GM20000 (cell line): ENCODE data around the gene LHFPL3.

Experiments used
- DNase-seq: peaks from one replicate; pipeline ENCODE4 v3.0.0; 2012; ENCODE audit warnings: low spot score
- CTCF ChIP-seq: IDR thresholded peaks from 2 replicates; pipeline ENCODE4 v1.5.1; 2012; ENCODE audit warnings: mild to moderate bottlenecking, control low read depth; ENCODE audit errors: extremely low read depth, missing control alignments

LHFPL3 gene

GRCh38 chr7:104434129-104434528 lies 105.7 kb downstream of the LHFPL3 start:
- DNase-seq, result no peak
- TF ChIP-seq CTCF, result no peak

GRCh38 chr7:104442481-104442880 lies 114.1 kb downstream of the LHFPL3 start:
- DNase-seq, result no peak
- no peak for TF ChIP-seq CTCF

- DNase-seq, result no peak
- TF ChIP-seq CTCF, result no peak
Observed at GRCh38 chr7:104444017-104444416, 115.6 kb downstream of the LHFPL3 start.

GRCh38 chr7:104445393-104445792 lies 117.0 kb downstream of the LHFPL3 start:
- no peak for TF ChIP-seq CTCF

GRCh38 chr7:104450861-104451260 lies 122.5 kb downstream of the LHFPL3 start:
- TF ChIP-seq CTCF, result no peak

More at GRCh38 chr7:104445393-104445792, 117.0 kb downstream of the LHFPL3 start:
- DNase-seq, result no peak

GRCh38 chr7:104453190-104453589 lies 124.8 kb downstream of the LHFPL3 start:
- no peak for TF ChIP-seq CTCF
- DNase-seq, result no peak

More at GRCh38 chr7:104450861-104451260, 122.5 kb downstream of the LHFPL3 start:
- DNase-seq, result no peak

- TF ChIP-seq CTCF, result no peak
- DNase-seq, result no peak
Observed at GRCh38 chr7:104458875-104459274, 130.5 kb downstream of the LHFPL3 start.
